ENCODE results near the gene KCNB1.

DNA sequence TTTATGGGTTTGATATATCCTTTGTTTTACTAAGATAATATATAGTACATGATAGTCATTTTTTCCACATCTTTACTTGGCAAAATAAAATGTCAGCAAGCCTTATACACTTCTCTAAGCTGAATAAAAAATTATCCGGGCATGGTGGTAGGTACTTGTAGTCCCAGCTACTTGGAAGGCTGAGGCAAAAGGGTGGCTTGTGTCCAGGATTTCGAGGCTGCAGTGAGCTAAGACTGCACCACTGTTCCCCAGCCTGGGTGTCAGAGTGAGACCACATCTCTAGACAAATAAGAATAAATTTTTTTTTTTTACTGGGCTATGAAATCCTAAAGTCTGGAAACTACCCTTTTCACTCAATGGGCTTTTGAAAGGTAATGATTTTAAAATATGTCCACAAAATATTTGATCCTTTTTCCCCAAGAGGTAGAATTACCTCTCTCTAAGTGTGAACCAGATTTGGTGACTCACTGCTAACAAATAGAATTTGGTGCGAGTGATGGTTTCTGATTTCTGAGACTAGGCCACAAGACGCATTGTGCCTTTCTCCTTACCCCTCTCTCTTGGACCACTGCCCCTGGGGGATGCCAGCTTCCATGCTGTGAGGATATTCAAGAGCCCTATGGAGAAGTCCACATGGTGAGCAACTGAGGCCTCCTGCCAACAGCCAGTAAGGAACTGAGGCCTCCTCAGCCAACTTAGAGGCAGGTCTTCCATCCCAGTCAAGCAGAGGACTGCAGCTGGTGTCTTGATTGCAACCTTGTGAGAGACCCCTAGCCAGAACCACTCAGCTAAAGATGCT lies 120.4 kb downstream of the KCNB1 start:
- TF ChIP-seq, protein P1, sequence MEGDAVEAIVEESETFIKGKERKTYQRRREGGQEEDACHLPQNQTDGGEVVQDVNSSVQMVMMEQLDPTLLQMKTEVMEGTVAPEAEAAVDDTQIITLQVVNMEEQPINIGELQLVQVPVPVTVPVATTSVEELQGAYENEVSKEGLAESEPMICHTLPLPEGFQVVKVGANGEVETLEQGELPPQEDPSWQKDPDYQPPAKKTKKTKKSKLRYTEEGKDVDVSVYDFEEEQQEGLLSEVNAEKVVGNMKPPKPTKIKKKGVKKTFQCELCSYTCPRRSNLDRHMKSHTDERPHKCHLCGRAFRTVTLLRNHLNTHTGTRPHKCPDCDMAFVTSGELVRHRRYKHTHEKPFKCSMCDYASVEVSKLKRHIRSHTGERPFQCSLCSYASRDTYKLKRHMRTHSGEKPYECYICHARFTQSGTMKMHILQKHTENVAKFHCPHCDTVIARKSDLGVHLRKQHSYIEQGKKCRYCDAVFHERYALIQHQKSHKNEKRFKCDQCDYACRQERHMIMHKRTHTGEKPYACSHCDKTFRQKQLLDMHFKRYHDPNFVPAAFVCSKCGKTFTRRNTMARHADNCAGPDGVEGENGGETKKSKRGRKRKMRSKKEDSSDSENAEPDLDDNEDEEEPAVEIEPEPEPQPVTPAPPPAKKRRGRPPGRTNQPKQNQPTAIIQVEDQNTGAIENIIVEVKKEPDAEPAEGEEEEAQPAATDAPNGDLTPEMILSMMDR (IDR thresholded peaks at IDR 0.05; ENCODE audit: insufficient read depth, low read length): no peak
- TF ChIP-seq POLR2AphosphoS5 (IDR thresholded peaks at IDR 0.05; ENCODE audit: low read depth): no peak

Measured in HL-60 (cell line).